ENCODE measurements around the gene STX18.
A peak's percentile ranks its signal among the peaks of the same experiment; 100 is the strongest.
"Not testable (repeated sequence)": the region's sequence is repeated elsewhere in the genome, so short reads cannot be mapped to it uniquely, and the experiment has no call there.

Gene STX18

GRCh38 chr4:4541661-4542570 is at the start of gene STX18:
STX18 (minus strand) TSS chr4:4542048; CDS start chr4:4541964, 84 bp downstream.
- DNase-seq (ENCODE audit: low spot score), result peak; percentile 88

GRCh38 chr4:4591071-4591470 is 49.2 kb upstream of the STX18 start:
- DNase-seq (ENCODE audit: low spot score), result no peak

GRCh38 chr4:4590546-4590945 is 48.7 kb upstream of the STX18 start:
- DNase-seq (ENCODE audit: low spot score), result no peak

GRCh38 chr4:4585012-4585670 is 43.3 kb upstream of the STX18 start:
- DNase-seq (ENCODE audit: low spot score), result no peak

GRCh38 chr4:4583606-4584005 is 41.8 kb upstream of the STX18 start:
- DNase-seq (ENCODE audit: low spot score), result no peak

- DNase-seq (ENCODE audit: low spot score), result no peak
Measured at GRCh38 chr4:4582653-4583052, 40.8 kb upstream of the STX18 start.

- DNase-seq (ENCODE audit: low spot score), result no peak
Measured at GRCh38 chr4:4580494-4580893, 38.6 kb upstream of the STX18 start.

- no peak for DNase-seq (ENCODE audit: low spot score)
Measured at GRCh38 chr4:4578981-4579380, 37.1 kb upstream of the STX18 start.

GRCh38 chr4:4577359-4577875 is 35.6 kb upstream of the STX18 start:
- no peak for DNase-seq (ENCODE audit: low spot score)

GRCh38 chr4:4575284-4576211 is 33.7 kb upstream of the STX18 start:
- DNase-seq (ENCODE audit: low spot score), result peak; percentile 68

GRCh38 chr4:4574792-4575191 is 32.9 kb upstream of the STX18 start:
- DNase-seq (ENCODE audit: low spot score), result peak; percentile 48

GRCh38 chr4:4574052-4574451 is 32.2 kb upstream of the STX18 start:
- no peak for DNase-seq (ENCODE audit: low spot score)

- DNase-seq (ENCODE audit: low spot score), result no peak
Measured at GRCh38 chr4:4572821-4573220, 31.0 kb upstream of the STX18 start.

- not testable (repeated sequence) for DNase-seq (ENCODE audit: low spot score)
Measured at GRCh38 chr4:4569861-4570260, 28.0 kb upstream of the STX18 start.

- no peak for DNase-seq (ENCODE audit: low spot score)
Measured at GRCh38 chr4:4568806-4569427, 27.1 kb upstream of the STX18 start.

GRCh38 chr4:4566359-4566758 is 24.5 kb upstream of the STX18 start:
- not testable (repeated sequence) for DNase-seq (ENCODE audit: low spot score)

- DNase-seq (ENCODE audit: low spot score), result no peak
Measured at GRCh38 chr4:4564522-4564921, 22.7 kb upstream of the STX18 start.

GRCh38 chr4:4560642-4561041 is 18.8 kb upstream of the STX18 start:
- no peak for DNase-seq (ENCODE audit: low spot score)

- DNase-seq (ENCODE audit: low spot score), result no peak
Measured at GRCh38 chr4:4560136-4560535, 18.3 kb upstream of the STX18 start.

GRCh38 chr4:4559596-4559995 is 17.7 kb upstream of the STX18 start:
- no peak for DNase-seq (ENCODE audit: low spot score)

GRCh38 chr4:4558881-4559280 is 17.0 kb upstream of the STX18 start:
- no peak for DNase-seq (ENCODE audit: low spot score)

- no peak for DNase-seq (ENCODE audit: low spot score)
Measured at GRCh38 chr4:4555916-4556315, 14.1 kb upstream of the STX18 start.
